SK-N-SH (cell line): ENCODE results near the gene FRAS1. TPM values are rescaled to one million over a fixed set of nuclear protein-coding genes. Genes with fewer than 3 reads are reported as not detected.

Source experiments
- CTCF ChIA-PET: fragments of 300-600, 350-600 bp; formaldehyde crosslinking; extraction: SDS; loops from one replicate; lab custom pipeline; 2021; lab: Yijun Ruan, JAX
- POLR2A ChIA-PET: fragments of 350-600 bp; sonication (Branson Sonifier 250); formaldehyde crosslinking; extraction: SDS; loops from one replicate; lab custom pipeline; 2020; ENCODE audit warnings: antibody characterized with exemption, inconsistent platforms; lab: Yijun Ruan, JAX
- DNase-seq: peaks from one replicate; pipeline ENCODE4 v3.0.0; 2012
- H2AFZ ChIP-seq: fragments of 200-600 bp; sonication (generic); 2 replicates; pipeline ENCODE4 v1.8.1; 2016; ENCODE audit warnings: antibody characterized with exemption, mild to moderate bottlenecking, low read depth
- H3F3A ChIP-seq: fragments of 200-600 bp; sonication (generic); replicated peaks from 2 replicates; pipeline ENCODE3; 2016; ENCODE audit warnings: antibody characterized with exemption, mild to moderate bottlenecking; ENCODE audit not compliant: insufficient read depth
- H3K27ac ChIP-seq, 2 experiments: fragments of 200-500 bp in 1 of 2; fragments of 200-600 bp in 1 of 2; sonication (Bioruptor generic) in 1 of 2; sonication (generic), shearing (Covaris generic) in 1 of 2; 2 replicates each; pipeline versions ENCODE4 v1.5.1 to v1.6.1; 2014 to 2016; ENCODE audit warnings: low read depth in 2 of 2, inconsistent platforms in 1 of 2, low read length in 1 of 2, mild to moderate bottlenecking in 1 of 2, mixed read lengths in 1 of 2
- H3K27me3 ChIP-seq: fragments of 200-600 bp; sonication (generic), shearing (Covaris generic); 2 replicates; pipeline ENCODE4 v1.6.1; 2016; ENCODE audit warnings: mixed run types; ENCODE audit not compliant: insufficient read depth
- H3K36me3 ChIP-seq, 2 experiments: fragments of 200-500 bp in 1 of 2; fragments of 200-600 bp in 1 of 2; sonication (Bioruptor generic) in 1 of 2; sonication (generic) in 1 of 2; replicated peaks in 1 of 2; 2 replicates each; pipeline versions ENCODE3 to v1.5.1; 2014 to 2016; ENCODE audit warnings: low read length in 1 of 2, mild to moderate bottlenecking in 1 of 2; ENCODE audit not compliant: insufficient read depth in 2 of 2, control insufficient read depth in 1 of 2
- H3K4me1 ChIP-seq, 2 experiments: fragments of 200-500 bp in 1 of 2; fragments of 200-600 bp in 1 of 2; sonication (Bioruptor generic) in 1 of 2; sonication (generic), shearing (Covaris generic) in 1 of 2; 2 replicates each; pipeline versions ENCODE4 v1.5.1 to v1.6.1; 2014 to 2016; ENCODE audit warnings: low read depth in 1 of 2, low read length in 1 of 2, mixed run types in 1 of 2; ENCODE audit not compliant: insufficient read depth in 2 of 2, control insufficient read depth in 1 of 2
- H3K4me2 ChIP-seq: fragments of 200-600 bp; sonication (generic), shearing (Covaris generic); 2 replicates; pipeline ENCODE4 v1.6.1; 2017; ENCODE audit warnings: mixed run types
- H3K4me3 ChIP-seq, 2 experiments: fragments of 200-500 bp in 1 of 2; fragments of 200-600 bp in 1 of 2; sonication (Bioruptor generic) in 1 of 2; sonication (generic), shearing (Covaris generic) in 1 of 2; 2 replicates each; pipeline versions ENCODE4 v1.5.1 to v1.8.1; 2014 to 2016; ENCODE audit warnings: low read depth in 2 of 2, inconsistent platforms in 1 of 2, low read length in 1 of 2, mild to moderate bottlenecking in 1 of 2, mixed read lengths in 1 of 2, moderate library complexity in 1 of 2
- H3K79me2 ChIP-seq: fragments of 200-600 bp; sonication (generic); 2 replicates; pipeline ENCODE4 v1.8.1; 2017; ENCODE audit warnings: mild to moderate bottlenecking; ENCODE audit not compliant: insufficient read depth
- H3K9ac ChIP-seq: fragments of 200-600 bp; sonication (generic); 2 replicates; pipeline ENCODE4 v1.6.1; 2017; ENCODE audit warnings: mixed run types
- H3K9me2 ChIP-seq: fragments of 200-600 bp; sonication (generic); 2 replicates; pipeline ENCODE4 v1.6.1; 2017; ENCODE audit warnings: mixed run types
- H3K9me3 ChIP-seq: fragments of 200-600 bp; sonication (generic); 2 replicates; pipeline ENCODE4 v1.6.1; 2017; ENCODE audit warnings: mixed run types, mild to moderate bottlenecking, moderate library complexity
- H4K20me1 ChIP-seq: fragments of 200-600 bp; sonication (generic); 2 replicates; pipeline ENCODE4 v1.6.1; 2017; ENCODE audit warnings: mild to moderate bottlenecking, mixed run types; ENCODE audit not compliant: insufficient read depth
- ELF1 ChIP-seq: IDR thresholded peaks from 2 replicates; pipeline ENCODE4 v1.4.0; 2012
- EP300 ChIP-seq, 2 experiments: IDR thresholded peaks; 2 replicates each; pipeline versions ENCODE4 v1.4.0 to v1.6.1; 2012; ENCODE audit warnings: borderline replicate concordance in 1 of 2, low read depth in 1 of 2, low read length in 1 of 2
- EZH2phosphoT487 ChIP-seq: fragments of 200-600 bp; sonication (generic); IDR thresholded peaks from 2 replicates; pipeline ENCODE4 v1.6.1; 2017; ENCODE audit warnings: low read depth, mixed run types, mild to moderate bottlenecking, antibody characterized with exemption, moderate library complexity, borderline replicate concordance
- FOSL2 ChIP-seq: IDR thresholded peaks from 2 replicates; pipeline ENCODE4 v1.4.0; 2012; ENCODE audit warnings: low read depth, mild to moderate bottlenecking, moderate library complexity, borderline replicate concordance
- FOXJ3 ChIP-seq: sonication (generic); formaldehyde crosslinking; IDR thresholded peaks from 2 replicates; pipeline ENCODE4 v1.5.1; 2020; ENCODE audit warnings: mild to moderate bottlenecking, missing genetic modification reagents
- GABPA ChIP-seq: IDR thresholded peaks from 2 replicates; pipeline ENCODE4 v1.4.0; 2012; ENCODE audit warnings: low read depth, mild to moderate bottlenecking
- MXI1 ChIP-seq: IDR thresholded peaks from 2 replicates; pipeline ENCODE4 v1.6.1; 2012; ENCODE audit warnings: mild to moderate bottlenecking, low read depth, low read length, improper control_type of control experiment
- NFIC ChIP-seq: IDR thresholded peaks from 2 replicates; pipeline ENCODE4 v1.4.0; 2012; ENCODE audit warnings: borderline replicate concordance
- POLR2AphosphoS5 ChIP-seq: IDR thresholded peaks from 2 replicates; pipeline ENCODE4 v1.6.1; 2012; ENCODE audit warnings: low read depth, low read length
- RCOR1 ChIP-seq: fragments of 150-350 bp; IDR thresholded peaks from 2 replicates; pipeline ENCODE4 v1.6.1; 2017; ENCODE audit warnings: antibody characterized with exemption, low read length
- RFX5 ChIP-seq: IDR thresholded peaks from 2 replicates; pipeline ENCODE4 v1.6.1; 2012; ENCODE audit warnings: mild to moderate bottlenecking, improper control_type of control experiment, low read length
- RXRA ChIP-seq: IDR thresholded peaks from 2 replicates; pipeline ENCODE4 v1.4.0; 2012; ENCODE audit warnings: low read depth, mild to moderate bottlenecking, borderline replicate concordance
- SIN3A ChIP-seq: IDR thresholded peaks from 2 replicates; pipeline ENCODE4 v1.6.1; 2012; ENCODE audit warnings: low read depth, mild to moderate bottlenecking, low read length, moderate library complexity, borderline replicate concordance
- TCF12 ChIP-seq: IDR thresholded peaks from 2 replicates; pipeline ENCODE4 v1.4.0; 2012
- TEAD4 ChIP-seq: IDR thresholded peaks from 2 replicates; pipeline ENCODE4 v1.4.0; 2012; ENCODE audit warnings: mild to moderate bottlenecking, borderline replicate concordance; ENCODE audit not compliant: insufficient read depth
- YY1 ChIP-seq: IDR thresholded peaks from 2 replicates; pipeline ENCODE4 v1.4.0; 2012; ENCODE audit warnings: low read depth, mild to moderate bottlenecking
- WGBS: methylation state at CpG from one replicate; pipeline ENCODE4 v1.1.6; 2017; ENCODE audit warnings: low lambda C conversion rate; 5-methylcytosine and 5-hydroxymethylcytosine counted together
- polyA plus RNA-seq, 3 experiments: library from polyadenylated mRNA; depleted of rRNA; stranded (reverse); fragments of >200 nt; gene quantifications; 2 replicates each; pipeline ENCODE4 v1.2.3, GENCODE V29; 2012
- TF ChIP-seq, protein P1 (sequence below): fragments of 150-350 bp; IDR thresholded peaks from 2 replicates; pipeline ENCODE4 v1.6.1; 2016; ENCODE audit warnings: mild to moderate bottlenecking, low read depth, low read length
- TF ChIP-seq, protein P2 (sequence below): IDR thresholded peaks from 2 replicates; pipeline ENCODE4 v1.6.1; 2012; ENCODE audit warnings: mild to moderate bottlenecking, low read depth, low read length, moderate library complexity
- TF ChIP-seq, protein P3 (sequence below): fragments of 150-350 bp; IDR thresholded peaks from 2 replicates; pipeline ENCODE4 v1.6.1; 2017; ENCODE audit warnings: antibody characterized with exemption, low read length, low read depth, borderline replicate concordance
- TF ChIP-seq, protein P4 (sequence below): IDR thresholded peaks from 2 replicates; pipeline ENCODE4 v1.4.0; 2012; ENCODE audit warnings: low read depth, borderline replicate concordance

The FRAS1 gene
- polyA plus RNA-seq, 1 of the 3 experiments (the other 2 are of a cell fraction), result 8.3 TPM

DNA sequence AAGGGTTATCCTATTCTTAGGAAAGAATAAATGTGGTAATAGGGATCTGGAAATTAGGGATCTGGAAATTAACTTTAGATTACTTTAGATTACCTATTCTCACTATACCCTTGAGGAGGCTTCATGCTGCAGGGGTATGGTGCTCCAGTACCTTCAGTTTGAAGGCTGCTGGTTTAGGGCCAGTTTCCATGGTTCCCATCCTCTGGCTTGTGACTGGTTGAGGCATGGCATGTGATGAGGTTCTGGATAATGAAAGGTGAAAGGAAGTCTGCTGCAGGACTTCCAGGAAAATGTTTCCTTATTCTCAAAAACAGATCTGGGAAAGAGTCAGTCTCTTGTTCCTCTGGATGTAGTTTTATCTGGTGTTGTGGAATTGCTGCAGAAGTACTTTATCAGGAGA lies 25.9 kb downstream of the FRAS1 start:
- TF ChIP-seq TEAD4 (no peak), RFX5 (no peak), RXRA (no peak), TCF12 (no peak), ELF1 (no peak), NFIC (no peak), FOXJ3 (no peak), YY1 (no peak), RCOR1 (no peak), FOSL2 (no peak), EZH2phosphoT487 (no peak), SIN3A (no peak), EP300 (IDR thresholded peaks at IDR 0.05; ENCODE audit: borderline replicate concordance in 1 of 2, low read depth in 1 of 2, low read length in 1 of 2) (no peak)
- TF ChIP-seq, protein P1, sequence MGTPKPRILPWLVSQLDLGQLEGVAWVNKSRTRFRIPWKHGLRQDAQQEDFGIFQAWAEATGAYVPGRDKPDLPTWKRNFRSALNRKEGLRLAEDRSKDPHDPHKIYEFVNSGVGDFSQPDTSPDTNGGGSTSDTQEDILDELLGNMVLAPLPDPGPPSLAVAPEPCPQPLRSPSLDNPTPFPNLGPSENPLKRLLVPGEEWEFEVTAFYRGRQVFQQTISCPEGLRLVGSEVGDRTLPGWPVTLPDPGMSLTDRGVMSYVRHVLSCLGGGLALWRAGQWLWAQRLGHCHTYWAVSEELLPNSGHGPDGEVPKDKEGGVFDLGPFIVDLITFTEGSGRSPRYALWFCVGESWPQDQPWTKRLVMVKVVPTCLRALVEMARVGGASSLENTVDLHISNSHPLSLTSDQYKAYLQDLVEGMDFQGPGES, result no peak
- ChIA-PET POLR2A (no interaction called here), CTCF (no interaction called here)
- H3K4me2 ChIP-seq, result no peak overlapping the region
- no peaks in the 10 kb centered on the region for H4K20me1 ChIP-seq
- no peak for DNase-seq
- H3K4me3 ChIP-seq, result no peak overlapping the region
- no peaks in the 10 kb centered on the region for H3K79me2 ChIP-seq
- no peak overlapping the region for H2AFZ ChIP-seq
- no peaks in the 10 kb centered on the region; a peak in 1 of 4 replicates for H3K4me1 ChIP-seq
- peaks cover 2 to 5% of the 10 kb centered on the region in 2 experiments for H3K36me3 ChIP-seq
- no peak overlapping the region for H3K27ac ChIP-seq
- H3K9me2 ChIP-seq, result no peaks in the 10 kb centered on the region; the same call in 1 of the 2 replicates
- H3K9ac ChIP-seq, result no peak overlapping the region
- H3F3A ChIP-seq, result no peaks in the 10 kb centered on the region
- H3K27me3 ChIP-seq, result no peaks in the 10 kb centered on the region
- no peaks in the 10 kb centered on the region for H3K9me3 ChIP-seq

DNA sequence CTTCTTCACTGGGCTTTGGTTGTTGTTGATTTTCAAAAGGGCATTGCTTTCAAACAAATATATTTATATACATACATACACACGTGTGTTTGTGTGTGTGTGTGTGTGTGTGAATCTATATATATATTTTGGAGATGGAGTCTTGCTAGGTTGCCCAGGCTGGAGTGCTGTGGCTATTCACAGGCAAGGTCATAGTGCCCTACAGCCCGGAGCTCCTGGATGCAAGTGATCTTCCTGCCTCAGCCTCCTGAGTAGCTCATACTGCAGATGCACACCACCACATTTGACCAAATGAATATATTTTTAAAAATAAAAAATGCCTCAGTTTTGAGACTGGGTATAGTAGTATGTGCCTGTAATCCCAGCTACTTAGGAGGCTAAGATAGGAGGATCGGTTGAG lies 34.4 kb downstream of the FRAS1 start:
- DNase-seq, result no peak
- H3F3A ChIP-seq, result peaks cover 7% of the 10 kb centered on the region
- H3K27me3 ChIP-seq, result no peaks in the 10 kb centered on the region
- no peak overlapping the region for H3K27ac ChIP-seq
- H2AFZ ChIP-seq, result no peak overlapping the region
- 81% methylated on average over 3 of the region's 3 CpGs for WGBS
- no peaks in the 10 kb centered on the region for H3K36me3 ChIP-seq
- H3K4me3 ChIP-seq, result no peak overlapping the region
- H3K79me2 ChIP-seq, result no peaks in the 10 kb centered on the region
- H3K9me3 ChIP-seq, result no peaks in the 10 kb centered on the region
- CTCF ChIA-PET, result interaction anchor here (1.7 kb wide), 1 partner anchor 32 kb away, joined by 10 read pairs; no protein-coding TSS in a partner anchor
- H3K9ac ChIP-seq, result no peak overlapping the region
- H3K9me2 ChIP-seq, result no peaks in the 10 kb centered on the region
- H3K4me2 ChIP-seq, result no peak overlapping the region
- H4K20me1 ChIP-seq, result no peaks in the 10 kb centered on the region
- POLR2A ChIA-PET, result no interaction called here
- peaks cover 0 to 6% of the 10 kb centered on the region in 2 experiments; a peak in 1 of 4 replicates for H3K4me1 ChIP-seq
- TF ChIP-seq POLR2AphosphoS5 (no peak), MXI1 (no peak), YY1 (no peak), EP300 (IDR thresholded peaks at IDR 0.05; ENCODE audit: borderline replicate concordance in 1 of 2, low read depth in 1 of 2, low read length in 1 of 2) (no peak), GABPA (no peak), TCF12 (no peak)
- TF ChIP-seq, protein P2, sequence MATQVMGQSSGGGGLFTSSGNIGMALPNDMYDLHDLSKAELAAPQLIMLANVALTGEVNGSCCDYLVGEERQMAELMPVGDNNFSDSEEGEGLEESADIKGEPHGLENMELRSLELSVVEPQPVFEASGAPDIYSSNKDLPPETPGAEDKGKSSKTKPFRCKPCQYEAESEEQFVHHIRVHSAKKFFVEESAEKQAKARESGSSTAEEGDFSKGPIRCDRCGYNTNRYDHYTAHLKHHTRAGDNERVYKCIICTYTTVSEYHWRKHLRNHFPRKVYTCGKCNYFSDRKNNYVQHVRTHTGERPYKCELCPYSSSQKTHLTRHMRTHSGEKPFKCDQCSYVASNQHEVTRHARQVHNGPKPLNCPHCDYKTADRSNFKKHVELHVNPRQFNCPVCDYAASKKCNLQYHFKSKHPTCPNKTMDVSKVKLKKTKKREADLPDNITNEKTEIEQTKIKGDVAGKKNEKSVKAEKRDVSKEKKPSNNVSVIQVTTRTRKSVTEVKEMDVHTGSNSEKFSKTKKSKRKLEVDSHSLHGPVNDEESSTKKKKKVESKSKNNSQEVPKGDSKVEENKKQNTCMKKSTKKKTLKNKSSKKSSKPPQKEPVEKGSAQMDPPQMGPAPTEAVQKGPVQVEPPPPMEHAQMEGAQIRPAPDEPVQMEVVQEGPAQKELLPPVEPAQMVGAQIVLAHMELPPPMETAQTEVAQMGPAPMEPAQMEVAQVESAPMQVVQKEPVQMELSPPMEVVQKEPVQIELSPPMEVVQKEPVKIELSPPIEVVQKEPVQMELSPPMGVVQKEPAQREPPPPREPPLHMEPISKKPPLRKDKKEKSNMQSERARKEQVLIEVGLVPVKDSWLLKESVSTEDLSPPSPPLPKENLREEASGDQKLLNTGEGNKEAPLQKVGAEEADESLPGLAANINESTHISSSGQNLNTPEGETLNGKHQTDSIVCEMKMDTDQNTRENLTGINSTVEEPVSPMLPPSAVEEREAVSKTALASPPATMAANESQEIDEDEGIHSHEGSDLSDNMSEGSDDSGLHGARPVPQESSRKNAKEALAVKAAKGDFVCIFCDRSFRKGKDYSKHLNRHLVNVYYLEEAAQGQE, result no peak
- TF ChIP-seq, protein P3, sequence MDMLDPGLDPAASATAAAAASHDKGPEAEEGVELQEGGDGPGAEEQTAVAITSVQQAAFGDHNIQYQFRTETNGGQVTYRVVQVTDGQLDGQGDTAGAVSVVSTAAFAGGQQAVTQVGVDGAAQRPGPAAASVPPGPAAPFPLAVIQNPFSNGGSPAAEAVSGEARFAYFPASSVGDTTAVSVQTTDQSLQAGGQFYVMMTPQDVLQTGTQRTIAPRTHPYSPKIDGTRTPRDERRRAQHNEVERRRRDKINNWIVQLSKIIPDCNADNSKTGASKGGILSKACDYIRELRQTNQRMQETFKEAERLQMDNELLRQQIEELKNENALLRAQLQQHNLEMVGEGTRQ, result no peak
- TF ChIP-seq, protein P1, result no peak
- TF ChIP-seq, protein P4, sequence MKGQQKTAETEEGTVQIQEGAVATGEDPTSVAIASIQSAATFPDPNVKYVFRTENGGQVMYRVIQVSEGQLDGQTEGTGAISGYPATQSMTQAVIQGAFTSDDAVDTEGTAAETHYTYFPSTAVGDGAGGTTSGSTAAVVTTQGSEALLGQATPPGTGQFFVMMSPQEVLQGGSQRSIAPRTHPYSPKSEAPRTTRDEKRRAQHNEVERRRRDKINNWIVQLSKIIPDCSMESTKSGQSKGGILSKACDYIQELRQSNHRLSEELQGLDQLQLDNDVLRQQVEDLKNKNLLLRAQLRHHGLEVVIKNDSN, result no peak
